Measurements from ENCODE around the gene TBATA. TPM values are rescaled to one million over a fixed set of nuclear protein-coding genes. Genes with fewer than 3 reads are reported as not detected.

Gene TBATA
- total RNA-seq, 6 experiments from 2014 or later, result not detected

GRCh38 chr10:70744617-70745143 is 40.5 kb downstream of the TBATA start:
- ATAC-seq (no peak), DNase-seq (no peak)
- Histone ChIP-seq H3K27me3 (no peaks in the 10 kb centered on the region), H3K4me3 (no peak overlapping the region), H3K9me3 (no peaks in the 10 kb centered on the region), H3K4me1 (no peaks in the 10 kb centered on the region), H3K27ac (no peak overlapping the region), H3K36me3 (no peaks in the 10 kb centered on the region)
- WGBS (ENCODE audit: insufficient coverage, low coverage, low lambda C conversion rate, missing lambda C conversion rate), result 48% methylated on average over 6 of the region's 6 CpGs
- TF ChIP-seq POLR2A (IDR thresholded peaks at IDR 0.05), result no peak
- TF ChIP-seq, protein P1, sequence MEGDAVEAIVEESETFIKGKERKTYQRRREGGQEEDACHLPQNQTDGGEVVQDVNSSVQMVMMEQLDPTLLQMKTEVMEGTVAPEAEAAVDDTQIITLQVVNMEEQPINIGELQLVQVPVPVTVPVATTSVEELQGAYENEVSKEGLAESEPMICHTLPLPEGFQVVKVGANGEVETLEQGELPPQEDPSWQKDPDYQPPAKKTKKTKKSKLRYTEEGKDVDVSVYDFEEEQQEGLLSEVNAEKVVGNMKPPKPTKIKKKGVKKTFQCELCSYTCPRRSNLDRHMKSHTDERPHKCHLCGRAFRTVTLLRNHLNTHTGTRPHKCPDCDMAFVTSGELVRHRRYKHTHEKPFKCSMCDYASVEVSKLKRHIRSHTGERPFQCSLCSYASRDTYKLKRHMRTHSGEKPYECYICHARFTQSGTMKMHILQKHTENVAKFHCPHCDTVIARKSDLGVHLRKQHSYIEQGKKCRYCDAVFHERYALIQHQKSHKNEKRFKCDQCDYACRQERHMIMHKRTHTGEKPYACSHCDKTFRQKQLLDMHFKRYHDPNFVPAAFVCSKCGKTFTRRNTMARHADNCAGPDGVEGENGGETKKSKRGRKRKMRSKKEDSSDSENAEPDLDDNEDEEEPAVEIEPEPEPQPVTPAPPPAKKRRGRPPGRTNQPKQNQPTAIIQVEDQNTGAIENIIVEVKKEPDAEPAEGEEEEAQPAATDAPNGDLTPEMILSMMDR (IDR thresholded peaks at IDR 0.05), result no peak
- intact Hi-C loops (cut with DNase I), result no loop called here

- 85% methylated on average over 4 of the region's 13 CpGs for WGBS (ENCODE audit: insufficient coverage, low coverage, low lambda C conversion rate, missing lambda C conversion rate)
- Histone ChIP-seq H3K4me3 (no peak overlapping the region), H3K27ac (no peak overlapping the region), H3K36me3 (no peaks in the 10 kb centered on the region), H3K9me3 (no peaks in the 10 kb centered on the region), H3K27me3 (no peaks in the 10 kb centered on the region), H3K4me1 (no peaks in the 10 kb centered on the region)
- intact Hi-C loops (cut with DNase I), result no loop called here
- ATAC-seq (no peak), DNase-seq (no peak)
- TF ChIP-seq POLR2A (IDR thresholded peaks at IDR 0.05), result no peak
- TF ChIP-seq, protein P1 (IDR thresholded peaks at IDR 0.05), result no peak
Observed at GRCh38 chr10:70743879-70744278, 41.3 kb downstream of the TBATA start.

DNA sequence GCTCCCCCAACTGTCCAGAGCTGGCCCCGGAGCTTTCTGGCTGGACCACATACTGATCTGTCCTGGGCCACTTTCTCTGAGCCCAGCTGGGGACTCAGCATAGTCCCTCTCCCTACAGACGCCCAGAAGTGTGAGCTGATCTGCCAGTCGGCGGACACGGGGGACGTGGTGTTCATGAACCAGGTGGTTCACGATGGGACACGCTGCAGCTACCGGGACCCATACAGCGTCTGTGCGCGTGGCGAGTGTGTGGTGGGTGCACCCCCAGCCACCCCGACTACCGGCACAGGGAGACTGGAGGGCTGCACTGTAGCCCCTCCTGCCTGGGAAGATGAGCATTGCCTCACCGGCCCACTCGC is 41.8 kb downstream of the TBATA start:
- Histone ChIP-seq H3K36me3 (no peaks in the 10 kb centered on the region), H3K4me3 (no peak overlapping the region), H3K27ac (no peak overlapping the region), H3K4me1 (no peaks in the 10 kb centered on the region), H3K27me3 (no peaks in the 10 kb centered on the region), H3K9me3 (no peaks in the 10 kb centered on the region)
- TF ChIP-seq, protein P1 (IDR thresholded peaks at IDR 0.05), result no peak
- no peak for TF ChIP-seq POLR2A (IDR thresholded peaks at IDR 0.05)
- ATAC-seq, result no peak
- intact Hi-C loops (cut with DNase I), result no loop called here
- no CpG with 5 or more reads among the region's 17 CpGs for WGBS (ENCODE audit: insufficient coverage, low coverage, low lambda C conversion rate, missing lambda C conversion rate)
- DNase-seq, result no peak

GRCh38 chr10:70742537-70743429 is 42.4 kb downstream of the TBATA start:
- DNase-seq (no peak), ATAC-seq (peak in 3 of 4 donors; percentile 41 to 66 (median 47))
- intact Hi-C loops (cut with DNase I), result no loop called here
- no peaks in the 10 kb centered on the region for H3K27me3 ChIP-seq
- H3K4me3 ChIP-seq, result no peak overlapping the region
- no peaks in the 10 kb centered on the region for H3K36me3 ChIP-seq
- H3K4me1 ChIP-seq, result no peaks in the 10 kb centered on the region
- 46% methylated on average over 6 of the region's 8 CpGs for WGBS (ENCODE audit: insufficient coverage, low coverage, low lambda C conversion rate, missing lambda C conversion rate)
- TF ChIP-seq, protein P1 (IDR thresholded peaks at IDR 0.05), result no peak
- TF ChIP-seq POLR2A (IDR thresholded peaks at IDR 0.05), result no peak
- no peaks in the 10 kb centered on the region for H3K9me3 ChIP-seq
- no peak overlapping the region for H3K27ac ChIP-seq

All from right lobe of liver (tissue), 6 donors.